Gastroesophageal sphincter (tissue), 4 donors: ENCODE data around the gene TMEM125. TPM values are rescaled to one million over a fixed set of nuclear protein-coding genes. Genes with fewer than 3 reads are reported as not detected.

Experiments used
- ATAC-seq: fragments of 150-250 bp; one replicate; pipeline ENCODE4 v1.9.1; 2016; ENCODE audit warnings: mild to moderate bottlenecking, moderate library complexity
- H3K27ac ChIP-seq, 4 donors: fragments of 200-600 bp; sonication (generic) in 3 of 4; 1 replicate in 3 of 4; 2 replicates in 1 of 4; pipeline ENCODE4 v1.5.1; 2016 to 2019
- H3K27me3 ChIP-seq: fragments of 200-600 bp; sonication (generic); one replicate; pipeline ENCODE4 v1.5.1; 2019
- H3K36me3 ChIP-seq, 2 donors: fragments of 200-600 bp; sonication (generic); one replicate each; pipeline ENCODE4 v1.5.1; 2019; ENCODE audit warnings: control low read depth in 1 of 2
- H3K4me1 ChIP-seq, 3 donors: fragments of 200-600 bp; sonication (generic); 1 replicate in 2 of 3; 2 replicates in 1 of 3; pipeline ENCODE4 v1.5.1; 2016 to 2019; ENCODE audit warnings: control low read depth in 2 of 3
- H3K4me3 ChIP-seq, 2 donors: fragments of 200-600 bp; sonication (generic); one replicate each; pipeline ENCODE4 v1.5.1; 2019; ENCODE audit warnings: mild to moderate bottlenecking in 1 of 2, moderate library complexity in 1 of 2
- H3K9me3 ChIP-seq, 3 donors: fragments of 200-600 bp; sonication (generic); one replicate each; pipeline ENCODE4 v1.5.1; 2017 to 2019; ENCODE audit warnings: control low read depth in 2 of 3
- CTCF ChIP-seq, 4 experiments: fragments of 200-600 bp in 2 of 4; fragments of 450-650 bp in 2 of 4; sonication (generic) in 1 of 4; IDR thresholded peaks; one replicate each; pipeline ENCODE4 v1.5.1; 2017 to 2019; ENCODE audit warnings: antibody characterized with exemption in 4 of 4, mild to moderate bottlenecking in 2 of 4, moderate library complexity in 2 of 4
- EP300 ChIP-seq: sonication (generic); formaldehyde crosslinking; IDR thresholded peaks from one replicate; pipeline ENCODE4 v1.6.1; 2017; ENCODE audit warnings: antibody characterized with exemption, mild to moderate bottlenecking
- POLR2A ChIP-seq, 2 donors: fragments of 450-650 bp; IDR thresholded peaks; one replicate each; pipeline ENCODE4 v1.6.1; 2017; ENCODE audit warnings: antibody characterized with exemption in 2 of 2, mild to moderate bottlenecking in 2 of 2, moderate library complexity in 1 of 2
- POLR2AphosphoS5 ChIP-seq: sonication (generic); formaldehyde crosslinking; IDR thresholded peaks from one replicate; pipeline ENCODE4 v1.6.1; 2017; ENCODE audit warnings: antibody characterized with exemption
- WGBS, 2 donors: methylation state at CpG; one replicate each; pipeline ENCODE4 v1.1.5; 2018; ENCODE audit warnings: low coverage in 1 of 2; 5-methylcytosine and 5-hydroxymethylcytosine counted together
- total RNA-seq, 4 donors: library from RNA; depleted of rRNA; stranded (reverse); fragments of >200 nt; gene quantifications; one replicate each; pipeline ENCODE4 v1.1.0, GENCODE V29; 2016

Gene TMEM125
- total RNA-seq, 4 donors from 2014 or later: 0.45 TPM; not detected in 3

DNA sequence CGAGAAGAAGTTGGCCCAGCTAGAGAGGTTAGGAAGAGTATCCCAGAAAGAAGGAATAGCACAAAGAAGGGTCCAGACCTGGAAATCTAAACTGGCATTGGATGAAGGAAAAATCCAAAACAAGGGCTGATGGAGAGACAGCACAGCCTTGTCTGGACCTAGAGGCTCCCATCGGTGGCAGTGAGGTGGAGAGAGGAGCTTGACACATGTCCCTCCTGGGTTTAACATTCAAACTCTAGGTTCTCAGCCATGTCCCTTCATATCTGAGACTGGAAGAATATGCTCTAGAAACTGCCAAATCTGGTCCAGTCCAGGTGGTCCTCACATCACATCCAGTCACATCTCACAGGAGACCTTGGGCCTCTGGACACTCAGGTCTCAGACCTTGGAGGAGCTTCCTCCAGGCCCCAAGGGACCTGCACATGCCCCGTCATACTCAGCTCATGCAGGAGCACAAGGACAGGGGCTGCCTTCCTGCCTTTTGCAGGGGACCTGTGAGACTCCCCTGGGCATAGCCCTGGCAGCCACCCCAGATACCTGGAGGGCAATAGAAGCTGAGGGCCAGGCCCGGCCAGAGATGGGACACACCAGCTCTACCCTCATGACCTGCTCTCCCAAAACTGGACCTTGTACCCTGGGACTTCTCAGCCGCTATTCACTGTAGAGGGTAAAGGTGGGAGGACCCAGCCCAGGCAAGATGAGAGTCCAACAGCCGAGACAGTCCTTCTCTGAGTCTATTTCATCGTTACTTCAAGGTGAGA lies 7.5 kb downstream of the TMEM125 start:
- no peaks in the 10 kb centered on the region for H3K9me3 ChIP-seq
- no peak overlapping the region for H3K4me3 ChIP-seq
- TF ChIP-seq POLR2A (IDR thresholded peaks at IDR 0.05): no peak
- no peak for TF ChIP-seq POLR2AphosphoS5
- TF ChIP-seq CTCF (IDR thresholded peaks at IDR 0.05): no peak
- no peak for TF ChIP-seq EP300
- 92% methylated on average over 3 of the region's 7 CpGs; no CpG with 5 or more reads in 1 of the 2 donors for WGBS, 2 donors
- no peak overlapping the region for H3K27ac ChIP-seq
- no peaks in the 10 kb centered on the region for H3K36me3 ChIP-seq
- ATAC-seq: no peak
- peaks cover 12% of the 10 kb centered on the region for H3K27me3 ChIP-seq
- H3K4me1 ChIP-seq: no peaks in the 10 kb centered on the region

- H3K27ac ChIP-seq: no peak overlapping the region
- H3K36me3 ChIP-seq: no peaks in the 10 kb centered on the region
- no CpG with 5 or more reads among the region's 5 CpGs for WGBS, 2 donors
- H3K4me1 ChIP-seq: no peaks in the 10 kb centered on the region
- H3K9me3 ChIP-seq: no peaks in the 10 kb centered on the region
- no peaks in the 10 kb centered on the region for H3K27me3 ChIP-seq
- H3K4me3 ChIP-seq: no peak overlapping the region
- no peak for ATAC-seq
- TF ChIP-seq EP300 (no peak), CTCF (IDR thresholded peaks at IDR 0.05) (no peak), POLR2A (IDR thresholded peaks at IDR 0.05) (no peak), POLR2AphosphoS5 (no peak)
These were observed 9.4 kb downstream of the TMEM125 start for GRCh38 chr1:43279161-43279560.

DNA sequence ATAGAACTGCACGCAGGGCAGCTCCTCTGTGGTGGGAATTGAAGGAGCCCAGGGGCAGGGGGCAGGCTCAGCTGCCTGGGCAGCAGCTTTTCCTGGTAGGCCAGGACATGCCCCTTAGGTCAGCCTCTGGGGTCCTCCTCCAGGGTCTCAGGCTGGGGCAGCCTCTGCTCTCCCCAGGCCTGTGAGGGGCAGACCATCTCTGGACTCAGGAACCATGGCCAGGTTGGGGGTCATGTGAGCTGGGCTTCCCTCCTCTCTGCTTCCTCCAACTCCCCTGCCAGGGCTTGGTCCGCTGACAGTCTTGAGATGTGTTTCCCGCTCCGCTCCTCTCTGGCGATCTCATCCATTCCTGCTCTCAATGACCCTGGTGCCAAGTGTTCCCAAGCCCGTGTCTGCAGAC lies 9.9 kb downstream of the TMEM125 start:
- ATAC-seq: no peak
- no peak for TF ChIP-seq POLR2A (IDR thresholded peaks at IDR 0.05)
- no peak for TF ChIP-seq CTCF (IDR thresholded peaks at IDR 0.05)
- TF ChIP-seq POLR2AphosphoS5: no peak
- no peak for TF ChIP-seq EP300
- WGBS, 2 donors: 93% methylated on average over 5 of the region's 6 CpGs; no CpG with 5 or more reads in 1 of the 2 donors
- H3K36me3 ChIP-seq: no peaks in the 10 kb centered on the region
- no peaks in the 10 kb centered on the region for H3K9me3 ChIP-seq
- no peak overlapping the region for H3K4me3 ChIP-seq
- no peaks in the 10 kb centered on the region for H3K4me1 ChIP-seq
- H3K27me3 ChIP-seq: peaks cover under 1% of the 10 kb centered on the region
- no peak overlapping the region for H3K27ac ChIP-seq

GRCh38 chr1:43280692-43281091 lies 10.9 kb downstream of the TMEM125 start:
- Histone ChIP-seq H3K36me3 (no peaks in the 10 kb centered on the region), H3K4me1 (no peaks in the 10 kb centered on the region), H3K27ac (no peak overlapping the region), H3K27me3 (peaks cover 9% of the 10 kb centered on the region), H3K4me3 (no peak overlapping the region), H3K9me3 (no peaks in the 10 kb centered on the region)
- TF ChIP-seq POLR2A (IDR thresholded peaks at IDR 0.05) (no peak), CTCF (IDR thresholded peaks at IDR 0.05) (no peak), POLR2AphosphoS5 (no peak), EP300 (no peak)
- no peak for ATAC-seq
- 40% methylated on average over 1 of the region's 2 CpGs; no CpG with 5 or more reads in 1 of the 2 donors for WGBS, 2 donors
